ENCODE results near the gene ZNF3.

ZNF3 gene

DNA sequence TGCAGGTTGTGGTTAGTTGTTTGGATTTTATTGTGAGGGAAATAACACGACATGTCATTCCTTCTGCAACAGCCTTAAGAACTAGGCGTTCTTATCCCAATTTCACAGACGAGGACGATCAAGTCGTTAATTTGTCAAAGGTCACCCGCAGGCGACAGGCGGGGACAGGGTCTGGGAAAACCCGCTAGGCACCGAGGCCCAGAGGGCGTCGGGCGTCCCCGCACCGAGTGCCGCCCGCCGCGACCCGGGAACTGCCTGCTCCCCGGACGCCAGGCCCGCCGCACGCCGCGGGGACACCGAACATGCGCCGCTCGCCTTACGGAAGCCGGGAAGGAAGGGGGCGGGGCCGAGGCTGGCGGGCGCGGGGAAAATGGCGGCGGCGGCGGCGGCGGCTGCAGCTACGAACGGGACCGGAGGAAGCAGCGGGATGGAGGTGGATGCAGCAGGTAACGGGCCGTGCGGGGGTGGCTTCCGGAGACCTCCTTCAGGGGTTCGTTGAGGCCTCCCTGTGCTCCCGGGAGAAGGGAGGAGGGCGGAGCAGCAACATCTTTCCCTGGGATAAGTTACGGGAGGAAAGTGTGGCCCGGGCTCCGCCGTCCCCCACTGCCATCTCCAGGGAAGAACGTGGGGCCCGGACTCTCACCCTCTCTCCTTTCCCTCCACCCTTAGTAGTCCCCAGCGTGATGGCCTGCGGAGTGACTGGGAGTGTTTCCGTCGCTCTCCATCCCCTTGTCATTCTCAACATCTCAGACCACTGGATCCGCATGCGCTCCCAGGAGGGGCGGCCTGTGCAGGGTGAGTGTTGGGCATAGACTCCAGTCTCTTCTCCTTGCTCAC is 7.3 kb upstream of the ZNF3 start, which contains the start of gene COPS6:
COPS6 (plus strand) TSS at position 349 of the 837 bp plus-strand sequence; CDS start at position 371, 22 bp downstream.
- no peak for DNase-seq (ENCODE audit: low read depth)
- in situ Hi-C loops (cut with HindIII; ENCODE audit: low sequenced_read_pairs): no loop called here
- peak within 1 kb of the TSS; percentile 89 for H3K4me3 ChIP-seq (ENCODE audit: low read depth, low read length)
- no peak for TF ChIP-seq CTCF (IDR thresholded peaks at IDR 0.05; ENCODE audit: low read depth, low read length, missing control alignments)

GRCh38 chr7:100088095-100088620 is 6.6 kb upstream of the ZNF3 start:
- no peak for TF ChIP-seq CTCF (IDR thresholded peaks at IDR 0.05; ENCODE audit: low read depth, low read length, missing control alignments)
- in situ Hi-C loops (cut with HindIII; ENCODE audit: low sequenced_read_pairs): no loop called here
- peak overlapping the region; percentile 89 for H3K4me3 ChIP-seq (ENCODE audit: low read depth, low read length)
- no peak for DNase-seq (ENCODE audit: low read depth)

- peak; percentile 88 for DNase-seq (ENCODE audit: low read depth)
- TF ChIP-seq CTCF (IDR thresholded peaks at IDR 0.05; ENCODE audit: low read depth, low read length, missing control alignments): no peak
- no peak overlapping the region for H3K4me3 ChIP-seq (ENCODE audit: low read depth, low read length)
- in situ Hi-C loops (cut with HindIII; ENCODE audit: low sequenced_read_pairs): no loop called here
These were observed 5.7 kb upstream of the ZNF3 start for GRCh38 chr7:100087055-100087750.

DNA sequence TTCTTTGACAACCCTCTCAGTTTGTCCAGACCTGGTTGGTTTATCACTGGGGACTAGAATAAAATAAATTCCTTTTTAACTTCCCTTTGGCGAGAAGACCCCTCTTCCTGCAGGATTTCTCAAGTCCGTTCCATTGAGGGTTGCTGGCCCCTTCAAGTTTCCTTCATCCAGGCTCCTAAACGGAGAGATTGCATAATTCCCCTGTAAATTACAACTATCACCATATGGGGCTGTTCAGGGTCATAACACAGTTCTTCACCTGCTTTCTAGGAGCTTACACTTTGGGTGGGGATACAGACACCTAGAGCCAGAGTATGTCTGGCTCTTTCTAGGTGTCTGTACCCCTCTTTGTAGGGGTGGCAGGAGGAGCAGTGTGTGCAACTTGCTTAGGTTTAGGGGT is 4.0 kb upstream of the ZNF3 start:
- no peak for DNase-seq (ENCODE audit: low read depth)
- H3K4me3 ChIP-seq (ENCODE audit: low read depth, low read length): no peak overlapping the region
- in situ Hi-C loops (cut with HindIII; ENCODE audit: low sequenced_read_pairs): no loop called here
- no peak for TF ChIP-seq CTCF (IDR thresholded peaks at IDR 0.05; ENCODE audit: low read depth, low read length, missing control alignments)

- in situ Hi-C loops (cut with HindIII; ENCODE audit: low sequenced_read_pairs): no loop called here
- no peak for TF ChIP-seq CTCF (IDR thresholded peaks at IDR 0.05; ENCODE audit: low read depth, low read length, missing control alignments)
- no peak for DNase-seq (ENCODE audit: low read depth)
- no peak overlapping the region for H3K4me3 ChIP-seq (ENCODE audit: low read depth, low read length)
These were observed 1.5 kb upstream of the ZNF3 start for GRCh38 chr7:100082978-100083377.

DNA sequence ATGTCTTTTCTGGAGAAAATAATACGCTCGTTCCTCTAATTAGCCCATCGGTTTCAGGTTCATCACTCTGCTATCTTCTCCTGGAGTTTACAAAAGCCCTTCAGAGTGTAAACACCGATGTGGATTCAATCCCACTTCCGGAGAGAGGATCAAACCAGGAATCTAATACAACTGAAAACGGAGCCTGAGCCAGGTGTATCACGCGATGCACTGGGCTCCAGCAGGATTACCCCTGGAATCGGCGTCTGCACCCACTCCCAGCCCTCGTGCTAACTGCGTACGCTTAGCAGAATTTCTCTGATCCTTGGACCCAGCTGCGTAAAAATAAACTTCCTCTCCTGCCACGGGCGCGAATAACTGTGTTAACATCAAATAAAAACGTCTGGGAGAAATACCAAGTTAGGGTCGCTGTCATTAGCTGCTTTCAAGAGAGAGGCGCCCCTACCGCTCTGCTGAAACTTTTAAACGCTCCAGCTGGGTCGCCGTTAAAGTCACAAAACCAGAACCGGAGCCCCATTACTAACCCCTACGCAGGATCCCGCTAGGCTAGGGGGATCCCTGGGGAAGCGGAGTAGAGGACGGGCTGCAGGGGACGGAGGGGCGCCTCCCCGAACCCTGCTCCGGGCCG is 502 bp downstream of the ZNF3 start:
- no peak for DNase-seq (ENCODE audit: low read depth)

More for the DNA sequence above, 502 bp downstream of the ZNF3 start:
- in situ Hi-C loops (cut with HindIII; ENCODE audit: low sequenced_read_pairs): no loop called here
- peak overlapping the region; percentile 78 for H3K4me3 ChIP-seq (ENCODE audit: low read depth, low read length)
- no peak for TF ChIP-seq CTCF (IDR thresholded peaks at IDR 0.05; ENCODE audit: low read depth, low read length, missing control alignments)
